ENCODE results near the gene PCNX2. TPM values are rescaled to one million over a fixed set of nuclear protein-coding genes. Genes with fewer than 3 reads are reported as not detected.
"Not testable (repeated sequence)": the region's sequence is repeated elsewhere in the genome, so short reads cannot be mapped to it uniquely, and the experiment has no call there.

Gene PCNX2
- total RNA-seq, 2 donors from 2014 or later: 5.7 to 9.8 TPM

- no peak for DNase-seq
- no peak for ATAC-seq
- intact Hi-C loops (cut with DNase I, micrococcal nuclease): no loop called here
Measured at GRCh38 chr1:233010146-233010545, 285.4 kb downstream of the PCNX2 start.

GRCh38 chr1:233006541-233006973 lies 289.0 kb downstream of the PCNX2 start:
- intact Hi-C loops (cut with DNase I, micrococcal nuclease): no loop called here
- ATAC-seq (no peak), DNase-seq (no peak)

GRCh38 chr1:233006108-233006507 lies 289.4 kb downstream of the PCNX2 start:
- ATAC-seq (no peak), DNase-seq (no peak)
- intact Hi-C loops (cut with DNase I, micrococcal nuclease): no loop called here

GRCh38 chr1:233005703-233006102 lies 289.8 kb downstream of the PCNX2 start:
- DNase-seq: no peak
- intact Hi-C loops (cut with DNase I, micrococcal nuclease): no loop called here
- no peak for ATAC-seq

GRCh38 chr1:233005156-233005555 lies 290.4 kb downstream of the PCNX2 start:
- no peak for ATAC-seq
- DNase-seq: no peak
- intact Hi-C loops (cut with DNase I, micrococcal nuclease): no loop called here

GRCh38 chr1:233004451-233004850 lies 291.1 kb downstream of the PCNX2 start:
- no peak for ATAC-seq
- DNase-seq: no peak

GRCh38 chr1:233003638-233004037 lies 291.9 kb downstream of the PCNX2 start:
- ATAC-seq; DNase-seq; intact Hi-C loops (cut with DNase I, micrococcal nuclease): not testable (repeated sequence)

More at GRCh38 chr1:233004451-233004850, 291.1 kb downstream of the PCNX2 start:
- intact Hi-C loops (cut with DNase I, micrococcal nuclease): no loop called here

- no peak for ATAC-seq
Measured at GRCh38 chr1:232999956-233000625, 295.4 kb downstream of the PCNX2 start.

GRCh38 chr1:232998646-232999045 lies 296.9 kb downstream of the PCNX2 start:
- ATAC-seq: no peak
- DNase-seq: no peak
- intact Hi-C loops (cut with DNase I, micrococcal nuclease): no loop called here

More at GRCh38 chr1:232999956-233000625, 295.4 kb downstream of the PCNX2 start:
- intact Hi-C loops (cut with DNase I, micrococcal nuclease): no loop called here
- no peak for DNase-seq

GRCh38 chr1:232998138-232998537 lies 297.4 kb downstream of the PCNX2 start:
- intact Hi-C loops (cut with DNase I, micrococcal nuclease): no loop called here
- no peak for DNase-seq
- no peak for ATAC-seq

GRCh38 chr1:232996143-232996542 lies 299.4 kb downstream of the PCNX2 start:
- DNase-seq (no peak), ATAC-seq (no peak)
- intact Hi-C loops (cut with DNase I, micrococcal nuclease): no loop called here

GRCh38 chr1:232995189-232995588 lies 300.3 kb downstream of the PCNX2 start:
- DNase-seq: no peak
- intact Hi-C loops (cut with DNase I, micrococcal nuclease): no loop called here
- ATAC-seq: no peak

- no peak for DNase-seq
- no peak for ATAC-seq
Measured at GRCh38 chr1:232993555-232993954, 302.0 kb downstream of the PCNX2 start.

GRCh38 chr1:232992227-232992626 lies 303.3 kb downstream of the PCNX2 start:
- DNase-seq: no peak
- ATAC-seq: no peak
- intact Hi-C loops (cut with DNase I, micrococcal nuclease): no loop called here

More at GRCh38 chr1:232993555-232993954, 302.0 kb downstream of the PCNX2 start:
- intact Hi-C loops (cut with DNase I, micrococcal nuclease): no loop called here

GRCh38 chr1:232991238-232991637 lies 304.3 kb downstream of the PCNX2 start:
- ATAC-seq (no peak), DNase-seq (no peak)
- intact Hi-C loops (cut with DNase I, micrococcal nuclease): no loop called here

GRCh38 chr1:232990176-232991128 lies 305.1 kb downstream of the PCNX2 start:
- DNase-seq: no peak
- ATAC-seq: no peak
- intact Hi-C loops (cut with DNase I, micrococcal nuclease): no loop called here

- no peak for ATAC-seq
- no peak for DNase-seq
- intact Hi-C loops (cut with DNase I, micrococcal nuclease): no loop called here
Measured at GRCh38 chr1:232988572-232989040, 306.9 kb downstream of the PCNX2 start.

GRCh38 chr1:232987774-232988140 lies 307.8 kb downstream of the PCNX2 start:
- DNase-seq (no peak), ATAC-seq (no peak)
- intact Hi-C loops (cut with DNase I, micrococcal nuclease): no loop called here

GRCh38 chr1:232987046-232987773 lies 308.3 kb downstream of the PCNX2 start:
- ATAC-seq (no peak), DNase-seq (no peak)
- intact Hi-C loops (cut with DNase I, micrococcal nuclease): no loop called here
